ENCODE measurements around the gene NSMCE3. TPM values are rescaled to one million over a fixed set of nuclear protein-coding genes. Genes with fewer than 3 reads are reported as not detected.

Gene NSMCE3
- total RNA-seq: 10.1 TPM

GRCh38 chr15:29269485-29270168, at the start of gene NSMCE3:
TSS of gene NSMCE3 (minus strand) at chr15:29269822. CDS start at chr15:29269705, 117 bp downstream.

Small RNAs within 50 kb of the gene (small RNA-seq; reads per million reads assigned to genes)
- not detected for gene RF00201 (ENCODE audit: low replicate concordance)
